ENCODE measurements around the gene PCDHGC4.

PCDHGC4 gene

GRCh38 chr5:141512911-141513626 is 28.2 kb downstream of the PCDHGC4 start:
- peak; percentile 65 for DNase-seq

- DNase-seq: peak; percentile 89
Measured at GRCh38 chr5:141513627-141514329, 28.9 kb downstream of the PCDHGC4 start.

- peak; percentile 73 for DNase-seq
Measured at GRCh38 chr5:141514330-141515133, 29.7 kb downstream of the PCDHGC4 start.

GRCh38 chr5:141515141-141515540 is 30.3 kb downstream of the PCDHGC4 start:
- no peak for DNase-seq

- DNase-seq: no peak
Measured at GRCh38 chr5:141515946-141516671, 31.3 kb downstream of the PCDHGC4 start.

- no peak for DNase-seq
Measured at GRCh38 chr5:141516672-141517025, 31.8 kb downstream of the PCDHGC4 start.

- DNase-seq: no peak
Measured at GRCh38 chr5:141517312-141517711, 32.5 kb downstream of the PCDHGC4 start.

GRCh38 chr5:141517880-141518617 is 33.2 kb downstream of the PCDHGC4 start:
- DNase-seq: peak; percentile 77

- DNase-seq: peak; percentile 36
Measured at GRCh38 chr5:141518618-141519015, 33.8 kb downstream of the PCDHGC4 start.

GRCh38 chr5:141519605-141520565 is 35.1 kb downstream of the PCDHGC4 start:
- DNase-seq: no peak

GRCh38 chr5:141521244-141521781 is 36.5 kb downstream of the PCDHGC4 start:
- DNase-seq: peak; percentile 99

GRCh38 chr5:141522301-141522700 is 37.5 kb downstream of the PCDHGC4 start:
- DNase-seq: no peak

GRCh38 chr5:141523991-141524390 is 39.2 kb downstream of the PCDHGC4 start:
- DNase-seq: no peak

- peak; percentile 98 for DNase-seq
Measured at GRCh38 chr5:141524604-141525597, 40.1 kb downstream of the PCDHGC4 start.

GRCh38 chr5:141525653-141526052 is 40.8 kb downstream of the PCDHGC4 start:
- peak; percentile 17 for DNase-seq

GRCh38 chr5:141527426-141527825 is 42.6 kb downstream of the PCDHGC4 start:
- DNase-seq: no peak

- DNase-seq: peak; percentile 31
Measured at GRCh38 chr5:141528291-141528984, 43.6 kb downstream of the PCDHGC4 start.

- peak; percentile 84 for DNase-seq
Measured at GRCh38 chr5:141529002-141529401, 44.2 kb downstream of the PCDHGC4 start.

GRCh38 chr5:141529873-141530272 is 45.0 kb downstream of the PCDHGC4 start:
- no peak for DNase-seq

Measured in fibroblast of skin of right biceps (primary cell).